DND-41 (cell line): ENCODE data around the gene TFAP2E.

ENCODE experiments used
- CTCF ChIP-seq: IDR thresholded peaks from 2 replicates; pipeline ENCODE4 v1.5.1; 2012; ENCODE audit warnings: borderline replicate concordance, low read length, moderate library complexity, mild to moderate bottlenecking; ENCODE audit not compliant: poor library complexity, severe bottlenecking; ENCODE audit errors: extremely low read depth
- EZH2 ChIP-seq: IDR thresholded peaks from 3 replicates; pipeline ENCODE4 v1.6.1; 2012; ENCODE audit warnings: borderline replicate concordance, low read depth, mild to moderate bottlenecking, moderate library complexity, low read length, inconsistent platforms; ENCODE audit not compliant: severe bottlenecking

GRCh38 chr1:35574125-35574654 lies 1.1 kb downstream of the TFAP2E start:
- no peak for TF ChIP-seq EZH2
- TF ChIP-seq CTCF = no peak
